WTC11 (cell line): ENCODE data around the gene TMEM127. TPM values are rescaled to one million over a fixed set of nuclear protein-coding genes. Genes with fewer than 3 reads are reported as not detected.

Experiments used
- total RNA-seq: library from RNA; stranded (reverse); gene quantifications from 3 replicates; pipeline ENCODE4 v1.2.3, GENCODE V29; 2021

Gene TMEM127
- total RNA-seq, 1 experiment from 2014 or later, result 22.9 TPM

Other genes starting within 250 kb of the TMEM127 start
- 0.20 to 0.66 TPM (median 0.55 TPM) in 3 replicates for gene GPAT2, start 231.1 kb downstream of the TMEM127 start, total RNA-seq
- 4.7 to 6.3 TPM (median 5.8 TPM) in 3 replicates for gene ADRA2B, start 149.4 kb downstream of the TMEM127 start, total RNA-seq
- gene ASTL, start 127.5 kb downstream of the TMEM127 start, total RNA-seq, result 0.69 to 1.4 TPM (median 0.79 TPM) in 3 replicates
- gene DUSP2, start 120.6 kb downstream of the TMEM127 start, total RNA-seq, result 4.7 to 6.8 TPM (median 5.8 TPM) in 3 replicates
- 199 to 217 TPM (median 201 TPM) in 3 replicates for gene STARD7, start 57.2 kb downstream of the TMEM127 start, total RNA-seq
- gene CIAO1, start 228 bp upstream of the TMEM127 start, total RNA-seq, result 71.9 to 82.8 TPM (median 72.0 TPM) in 3 replicates
- 194 to 226 TPM (median 201 TPM) in 3 replicates for gene SNRNP200, start 39.5 kb upstream of the TMEM127 start, total RNA-seq
- 11.7 to 17.3 TPM (median 13.7 TPM) in 3 replicates for gene ITPRIPL1, start 59.3 kb upstream of the TMEM127 start, total RNA-seq
- 46.7 to 51.9 TPM (median 48.1 TPM) in 3 replicates for gene NCAPH, start 69.8 kb upstream of the TMEM127 start, total RNA-seq
- gene NEURL3, start 239.4 kb upstream of the TMEM127 start, total RNA-seq, result not detected in 3 replicates